ENCODE measurements around the gene CERS3.

DNA sequence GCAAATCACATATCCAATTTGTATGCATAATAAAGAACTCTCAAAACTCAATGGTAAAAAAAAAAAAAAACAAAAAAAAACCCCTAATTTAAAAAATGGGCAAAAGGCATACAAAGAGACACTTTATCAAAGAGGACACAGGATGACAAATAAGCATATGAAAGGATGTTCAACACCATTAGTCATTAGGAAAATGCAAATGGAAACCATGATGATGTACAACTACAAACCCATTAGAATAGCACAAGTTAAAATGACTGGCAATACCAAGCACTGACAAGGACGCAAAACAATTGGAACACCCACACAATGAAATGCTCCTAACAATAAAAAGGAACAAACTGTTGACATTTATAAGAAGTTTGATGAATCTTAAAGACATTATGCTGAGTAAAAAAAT lies 123.6 kb downstream of the CERS3 start:
- TF ChIP-seq POLR2AphosphoS5 (IDR thresholded peaks at IDR 0.05; ENCODE audit: low read depth, low read length) (no peak), CTCF (IDR thresholded peaks at IDR 0.05) (no peak), REST (IDR thresholded peaks at IDR 0.05; ENCODE audit: insufficient read depth in 1 of 2, low read depth in 2 of 2, low read length in 1 of 2) (no peak), SIN3A (IDR thresholded peaks at IDR 0.05; ENCODE audit: borderline replicate concordance, insufficient read depth, low read depth, low read length) (no peak), TCF7L2 (IDR thresholded peaks at IDR 0.05; ENCODE audit: low read depth, low read length) (no peak)

All from Panc1 (cell line).